GM12865 (cell line): ENCODE results near the gene ZNF516.

Source experiments
- DNase-seq: peaks from one replicate; pipeline ENCODE4 v3.0.0; 2010; ENCODE audit warnings: low read depth
- H3K4me3 ChIP-seq: 2 replicates; pipeline ENCODE4 v1.5.1; 2011; ENCODE audit warnings: mild to moderate bottlenecking, low read depth, low read length, control low read depth
- TF ChIP-seq, protein P1 (sequence below): IDR thresholded peaks from 2 replicates; pipeline ENCODE4 v1.5.1; 2011; ENCODE audit warnings: low read length, control low read depth, low read depth, inconsistent platforms; ENCODE audit not compliant: insufficient read depth; ENCODE audit errors: missing control alignments

The ZNF516 gene

DNA sequence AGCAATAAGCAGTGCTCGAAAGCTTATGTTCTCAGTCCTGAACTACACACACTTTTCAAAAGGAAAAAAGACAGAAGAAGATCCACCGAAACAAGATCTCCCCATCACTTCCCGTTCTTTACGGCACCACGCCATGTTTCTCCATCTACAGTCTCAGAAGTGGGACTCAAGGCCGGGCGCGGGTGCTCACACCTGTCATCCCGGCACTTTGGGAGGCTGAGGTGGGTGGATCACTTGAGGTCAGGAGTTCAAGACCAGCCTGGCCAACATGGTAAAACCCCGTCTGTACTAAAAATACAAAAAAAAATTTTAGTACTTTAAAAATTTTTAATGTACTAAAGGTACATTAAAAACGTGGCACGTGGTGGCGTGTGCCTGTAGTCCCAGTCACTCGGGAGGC lies 31.2 kb downstream of the ZNF516 start:
- no peak for DNase-seq

DNA sequence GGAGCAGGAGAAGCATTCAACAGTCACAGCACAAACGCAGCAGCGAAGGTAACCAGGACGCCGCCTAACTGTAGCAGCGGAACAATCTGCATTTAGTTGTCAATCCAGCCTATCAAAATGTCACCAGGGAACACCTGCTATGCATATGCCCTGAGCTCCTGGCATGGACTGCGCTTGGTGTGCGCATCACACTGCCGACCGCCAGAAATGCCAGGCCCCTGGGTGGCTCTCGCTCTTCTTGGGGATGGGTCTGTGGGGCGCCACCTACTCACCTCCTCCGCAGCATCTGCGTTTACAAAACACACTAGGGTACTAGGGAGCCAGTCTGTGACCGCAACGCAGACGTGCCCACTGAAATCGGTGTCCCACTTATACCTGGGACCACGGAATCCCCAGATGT lies 31.7 kb downstream of the ZNF516 start:
- DNase-seq, result no peak
- no peak overlapping the region for H3K4me3 ChIP-seq
- TF ChIP-seq, protein P1, sequence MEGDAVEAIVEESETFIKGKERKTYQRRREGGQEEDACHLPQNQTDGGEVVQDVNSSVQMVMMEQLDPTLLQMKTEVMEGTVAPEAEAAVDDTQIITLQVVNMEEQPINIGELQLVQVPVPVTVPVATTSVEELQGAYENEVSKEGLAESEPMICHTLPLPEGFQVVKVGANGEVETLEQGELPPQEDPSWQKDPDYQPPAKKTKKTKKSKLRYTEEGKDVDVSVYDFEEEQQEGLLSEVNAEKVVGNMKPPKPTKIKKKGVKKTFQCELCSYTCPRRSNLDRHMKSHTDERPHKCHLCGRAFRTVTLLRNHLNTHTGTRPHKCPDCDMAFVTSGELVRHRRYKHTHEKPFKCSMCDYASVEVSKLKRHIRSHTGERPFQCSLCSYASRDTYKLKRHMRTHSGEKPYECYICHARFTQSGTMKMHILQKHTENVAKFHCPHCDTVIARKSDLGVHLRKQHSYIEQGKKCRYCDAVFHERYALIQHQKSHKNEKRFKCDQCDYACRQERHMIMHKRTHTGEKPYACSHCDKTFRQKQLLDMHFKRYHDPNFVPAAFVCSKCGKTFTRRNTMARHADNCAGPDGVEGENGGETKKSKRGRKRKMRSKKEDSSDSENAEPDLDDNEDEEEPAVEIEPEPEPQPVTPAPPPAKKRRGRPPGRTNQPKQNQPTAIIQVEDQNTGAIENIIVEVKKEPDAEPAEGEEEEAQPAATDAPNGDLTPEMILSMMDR, result no peak

More for the DNA sequence above, 31.2 kb downstream of the ZNF516 start:
- H3K4me3 ChIP-seq, result no peak overlapping the region
- TF ChIP-seq, protein P1, result no peak

DNA sequence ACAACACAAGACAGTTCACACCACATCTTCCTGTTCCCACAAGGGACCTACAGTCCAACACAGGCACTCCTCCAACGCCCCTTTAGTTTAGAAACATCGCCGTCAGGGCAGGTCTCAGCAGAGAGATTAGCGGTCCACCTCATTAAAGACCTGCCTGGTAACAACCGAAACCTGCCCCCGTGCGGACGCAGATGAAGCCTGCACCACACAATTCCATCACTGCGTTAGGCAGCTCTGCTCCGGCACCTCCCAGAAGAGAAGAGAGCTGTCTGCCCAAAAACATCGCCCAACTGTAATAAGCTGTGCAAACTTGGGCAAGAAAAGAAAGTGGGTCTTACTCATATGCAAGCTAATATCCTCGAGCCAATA lies 32.7 kb downstream of the ZNF516 start:
- no peak overlapping the region for H3K4me3 ChIP-seq
- TF ChIP-seq, protein P1, result no peak
- DNase-seq, result no peak

DNA sequence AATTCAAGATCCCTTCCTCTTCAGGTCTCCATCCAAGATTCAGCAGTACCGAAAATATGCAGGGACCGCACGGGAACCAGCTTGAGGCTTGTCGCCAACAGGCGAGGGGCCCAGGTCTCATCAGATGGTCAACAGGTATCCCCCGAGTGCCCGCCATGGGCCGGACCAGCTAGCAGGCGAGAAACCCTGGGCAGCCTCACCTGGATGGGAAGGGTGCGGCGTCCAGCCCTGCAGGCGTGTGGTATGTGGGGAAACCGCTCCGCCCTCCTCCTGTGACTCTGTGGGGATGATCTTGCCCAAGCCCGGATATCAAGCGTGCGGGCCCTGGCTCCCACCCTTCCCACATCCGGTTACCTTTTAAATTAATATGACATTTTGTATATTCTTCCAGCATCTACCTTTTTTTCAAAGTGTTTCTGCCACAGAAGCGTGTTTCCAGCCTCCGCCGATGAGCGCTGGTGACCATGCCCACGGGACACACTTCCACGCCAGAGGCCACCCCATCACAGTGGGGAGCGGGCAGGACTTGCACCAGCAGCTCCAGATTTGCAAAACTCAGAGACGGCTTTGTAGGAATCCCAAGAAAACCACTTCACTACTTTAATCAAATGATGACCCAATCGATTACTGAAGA lies 33.2 kb downstream of the ZNF516 start:
- DNase-seq, result no peak
- no peak overlapping the region for H3K4me3 ChIP-seq
- TF ChIP-seq, protein P1, result no peak

DNA sequence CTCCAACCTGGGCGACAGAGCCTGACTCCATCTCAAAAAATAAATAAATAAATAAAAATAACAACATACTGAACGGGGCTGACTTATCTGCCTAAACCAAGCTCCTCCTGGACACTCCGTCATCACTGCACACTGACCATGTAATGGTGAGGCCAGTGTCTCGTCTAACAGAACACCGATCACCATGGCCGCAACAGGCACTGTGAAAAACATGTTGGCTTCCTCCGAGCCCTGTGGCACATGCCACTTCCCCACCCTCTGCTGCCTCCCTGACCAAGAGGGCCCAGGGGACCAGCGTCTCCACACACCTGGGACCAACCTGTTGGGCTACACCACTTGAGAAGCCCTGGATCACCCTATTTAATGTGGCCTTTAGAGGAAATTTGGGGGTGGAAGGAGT lies 33.9 kb downstream of the ZNF516 start:
- no peak overlapping the region for H3K4me3 ChIP-seq
- DNase-seq, result no peak
- TF ChIP-seq, protein P1, result no peak

DNA sequence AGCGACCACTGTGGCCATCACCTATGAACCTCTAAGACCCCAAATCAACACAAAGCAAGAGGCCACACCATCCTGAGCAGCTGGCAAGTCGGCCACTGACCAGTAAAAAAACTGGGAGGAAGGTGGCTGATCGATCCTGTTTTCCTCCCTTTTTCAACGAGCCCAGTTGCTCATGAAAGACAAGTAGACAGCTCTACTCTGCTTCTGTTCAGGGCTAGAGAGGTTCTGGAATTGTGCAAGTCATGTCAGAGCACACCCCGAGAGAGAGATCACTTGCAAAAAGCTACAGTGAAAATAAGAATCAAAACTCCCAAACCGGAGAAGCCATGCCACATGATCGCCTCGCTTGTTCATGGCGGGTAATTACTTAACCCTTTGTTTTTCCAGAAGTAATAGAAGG lies 34.6 kb downstream of the ZNF516 start:
- no peak overlapping the region for H3K4me3 ChIP-seq
- TF ChIP-seq, protein P1, result no peak
- DNase-seq, result no peak

DNA sequence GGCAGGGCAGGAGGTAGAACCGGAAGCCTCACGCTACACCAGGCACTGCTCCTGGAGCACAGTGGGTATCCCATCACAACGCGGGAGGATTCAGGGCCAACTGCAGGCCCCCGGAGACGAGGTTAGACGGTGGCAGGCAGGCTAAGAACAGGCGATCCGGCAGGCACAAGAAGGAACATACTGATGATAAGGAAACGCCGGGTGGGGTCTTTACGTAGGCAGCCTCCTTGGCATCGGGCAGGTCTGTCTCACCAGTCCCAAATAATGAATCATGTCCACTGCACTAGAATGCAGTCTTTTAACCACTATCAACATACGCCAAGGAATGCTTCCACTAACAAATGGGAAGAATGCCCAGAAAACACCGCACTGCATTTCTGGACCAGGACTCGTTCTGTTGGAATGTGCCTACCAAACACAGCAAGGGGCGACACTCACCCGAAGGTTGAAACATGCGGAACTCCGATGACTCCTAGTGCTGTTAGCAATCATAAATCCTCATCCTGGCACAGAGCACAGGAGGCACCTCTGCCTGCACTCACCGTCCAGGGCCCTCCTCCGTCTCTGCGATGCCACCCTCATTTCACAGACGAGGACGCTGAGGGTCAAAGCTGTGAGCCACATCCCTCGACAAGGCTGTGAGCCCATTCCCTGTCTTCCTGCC lies 35.2 kb downstream of the ZNF516 start:
- no peak for DNase-seq
- no peak overlapping the region for H3K4me3 ChIP-seq
- TF ChIP-seq, protein P1, result no peak
